Measurements from ENCODE around the gene ZFP57. TPM values are rescaled to one million over a fixed set of nuclear protein-coding genes. Genes with fewer than 3 reads are reported as not detected.
A peak's percentile ranks its signal among the peaks of the same experiment; 100 is the strongest.

ZFP57 gene
- polyA plus RNA-seq = 17.4 to 26.3 TPM (median 22.5 TPM) in 3 replicates
- polyA plus RNA-seq (2011; ENCODE audit: low read depth) = 2.8 TPM
- 21.5 and 22.4 TPM in 2 replicates for polyA plus RNA-seq (2011; cell fraction: cytosol; rRNA removed)
- 37.8 and 49.7 TPM in 2 replicates for polyA plus RNA-seq (2011; cell fraction: nucleus; rRNA removed)
- polyA plus RNA-seq (2012; ENCODE audit: low replicate concordance) = 3.6 and 15.0 TPM in 2 replicates
- 22.3 to 33.2 TPM (median 25.4 TPM) in 3 replicates for polyA minus RNA-seq
- 12.3 TPM for polyA minus RNA-seq (2011; cell fraction: cytosol; rRNA and poly(A)+ RNA removed)
- 9.1 and 13.4 TPM in 2 replicates for polyA minus RNA-seq (2011; cell fraction: nucleus; rRNA and poly(A)+ RNA removed)

DNA sequence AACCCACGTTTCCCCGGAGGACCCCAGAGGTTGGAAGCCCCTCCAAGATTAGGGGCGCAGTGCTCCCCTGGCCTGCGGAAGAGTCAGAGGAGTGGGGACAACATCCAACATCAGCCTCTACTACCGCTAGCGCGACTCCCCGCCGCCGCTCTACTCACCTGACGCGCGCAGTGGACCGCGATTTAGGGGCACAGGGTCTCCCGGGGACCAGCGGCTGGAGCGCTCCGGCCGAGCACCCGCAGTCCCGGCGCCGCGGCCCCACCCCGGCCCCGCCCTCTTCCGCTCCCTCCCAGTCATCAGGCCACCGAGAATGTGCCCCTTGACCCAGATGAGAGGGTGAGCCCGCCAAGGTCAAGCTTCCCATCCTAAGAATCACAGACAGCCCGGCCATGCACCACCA lies at the start of gene ZFP57:
Gene ZFP57 (minus strand): TSS at position 249 of the 400 bp plus-strand sequence. CDS start 4,149 bp downstream, outside the sequence.
- H3K4me1 ChIP-seq (ENCODE audit: control insufficient read depth, extremely low read depth, insufficient read depth, low read length) = peaks cover 39% of the 10 kb centered on the region

DNA sequence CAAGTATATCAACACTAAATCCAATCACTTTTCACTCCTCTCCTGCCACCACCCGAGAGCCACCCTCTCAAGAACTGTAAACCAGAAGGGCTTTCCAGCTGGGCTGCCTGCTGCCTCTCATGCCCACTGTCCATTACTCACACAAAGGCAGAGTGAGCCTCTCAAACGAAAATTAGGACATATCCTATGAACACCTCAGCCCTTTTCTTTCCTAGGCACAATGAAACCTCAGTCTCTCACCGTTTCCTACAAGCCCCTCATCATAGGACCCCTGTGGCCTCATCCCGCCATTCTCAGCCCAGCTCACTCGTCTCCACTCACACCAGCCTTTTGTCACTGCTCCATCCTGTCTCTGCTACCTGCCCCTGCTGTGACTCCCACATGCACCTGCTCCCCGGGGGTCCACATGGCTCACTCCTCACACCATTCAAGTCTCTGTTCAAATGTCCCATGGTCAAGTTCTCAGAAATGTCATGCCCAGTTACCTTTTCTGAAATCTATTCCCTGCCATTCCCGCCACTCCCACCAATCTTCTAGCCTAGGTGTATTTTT lies 49.7 kb upstream of the ZFP57 start:
- TF ChIP-seq EZH2 (IDR thresholded peaks at IDR 0.05; ENCODE audit: low read length) (no peak), CTCF (optimal IDR thresholded peaks at IDR 0.05 in 1 of 3, IDR thresholded peaks at IDR 0.05 in 1 of 3, conservative IDR thresholded peaks at IDR 0.05 in 1 of 3; ENCODE audit: extremely low read depth in 1 of 3, insufficient read depth in 2 of 3, low read length in 3 of 3) (no peak)
- no peak for FAIRE-seq
- Histone ChIP-seq H3K27ac (ENCODE audit: control insufficient read depth, insufficient read depth, low read length) (no peak overlapping the region), H3K27me3 (ENCODE audit: control insufficient read depth, extremely low read depth, insufficient read depth, low read length) (no peaks in the 10 kb centered on the region), H3K4me2 (ENCODE audit: control insufficient read depth, extremely low read depth, insufficient read depth, low read depth, low read length) (no peak overlapping the region), H3K36me3 (ENCODE audit: control insufficient read depth in 2 of 2, extremely low read depth in 1 of 2, insufficient read depth in 2 of 2, low read length in 2 of 2) (peaks cover 0 to 8% of the 10 kb centered on the region in 2 experiments), H4K20me1 (ENCODE audit: control insufficient read depth, extremely low read depth, insufficient read depth, low read length) (no peaks in the 10 kb centered on the region), H3K9me1 (ENCODE audit: control insufficient read depth, extremely low read depth, insufficient read depth, low read length) (no peaks in the 10 kb centered on the region), H2AFZ (ENCODE audit: control insufficient read depth, low read length) (no peak overlapping the region), H3K4me1 (ENCODE audit: control insufficient read depth, extremely low read depth, insufficient read depth, low read length) (peaks cover 8% of the 10 kb centered on the region), H3K4me3 (ENCODE audit: control insufficient read depth in 2 of 3, extremely low read depth in 1 of 3, insufficient read depth in 2 of 3, low read depth in 1 of 3, low read length in 3 of 3) (no peak overlapping the region), H3K79me2 (ENCODE audit: control insufficient read depth, insufficient read depth, low read length) (no peaks in the 10 kb centered on the region), H3K9me3 (ENCODE audit: control insufficient read depth, low read depth, low read length) (no peaks in the 10 kb centered on the region), H3K9ac (ENCODE audit: control insufficient read depth, extremely low read depth, insufficient read depth, low read length) (no peak overlapping the region)
- dilution Hi-C loops (cut with MboI; ENCODE audit: extremely low pct_ligation_motif_present, low sequenced_read_pairs) = no loop called here
- DNase-seq (ENCODE audit: low read depth, low spot score) = no peak

More for the DNA sequence above, at the start of gene ZFP57:
- H4K20me1 ChIP-seq (ENCODE audit: control insufficient read depth, extremely low read depth, insufficient read depth, low read length) = no peaks in the 10 kb centered on the region
- no peaks in the 10 kb centered on the region for H3K9me1 ChIP-seq (ENCODE audit: control insufficient read depth, extremely low read depth, insufficient read depth, low read length)
- no peak for DNase-seq (ENCODE audit: low read depth, low spot score)
- no peaks in the 10 kb centered on the region for H3K27me3 ChIP-seq (ENCODE audit: control insufficient read depth, extremely low read depth, insufficient read depth, low read length)
- peak within 1 kb of the TSS; percentile 22 for H3K4me2 ChIP-seq (ENCODE audit: control insufficient read depth, extremely low read depth, insufficient read depth, low read depth, low read length)
- peak within 1 kb of the TSS; percentile 92 for H3K27ac ChIP-seq (ENCODE audit: control insufficient read depth, insufficient read depth, low read length)
- H2AFZ ChIP-seq (ENCODE audit: control insufficient read depth, low read length) = peak within 1 kb of the TSS; percentile 70
- H3K4me3 ChIP-seq (ENCODE audit: control insufficient read depth in 2 of 3, extremely low read depth in 1 of 3, insufficient read depth in 2 of 3, low read depth in 1 of 3, low read length in 3 of 3) = peak within 1 kb of the TSS in 2 of 3 experiments; percentile 29 to 74
- H3K36me3 ChIP-seq (ENCODE audit: control insufficient read depth in 2 of 2, extremely low read depth in 1 of 2, insufficient read depth in 2 of 2, low read length in 2 of 2) = no peaks in the 10 kb centered on the region
- dilution Hi-C loops (cut with MboI; ENCODE audit: extremely low pct_ligation_motif_present, low sequenced_read_pairs) = no loop called here
- no peaks in the 10 kb centered on the region for H3K79me2 ChIP-seq (ENCODE audit: control insufficient read depth, insufficient read depth, low read length)
- TF ChIP-seq EZH2 (IDR thresholded peaks at IDR 0.05; ENCODE audit: low read length) = no peak
- no peak for TF ChIP-seq CTCF (optimal IDR thresholded peaks at IDR 0.05 in 1 of 3, IDR thresholded peaks at IDR 0.05 in 1 of 3, conservative IDR thresholded peaks at IDR 0.05 in 1 of 3; ENCODE audit: extremely low read depth in 1 of 3, insufficient read depth in 2 of 3, low read length in 3 of 3)
- H3K9me3 ChIP-seq (ENCODE audit: control insufficient read depth, low read depth, low read length) = peaks cover 5% of the 10 kb centered on the region
- H3K9ac ChIP-seq (ENCODE audit: control insufficient read depth, extremely low read depth, insufficient read depth, low read length) = peak within 1 kb of the TSS; percentile 78
- FAIRE-seq = no peak
